Effector memory CD4-positive, alpha-beta T cell (primary cell): ENCODE data around the gene GLIS2.

Source experiments
- DNase-seq, 3 donors: peaks; one replicate each; pipeline ENCODE4 v3.0.0-alpha.2; 2020
- H3K27ac ChIP-seq: 2 replicates; pipeline ENCODE4 v1.7.0; 2013; ENCODE audit warnings: mild to moderate bottlenecking, low read length, moderate library complexity; ENCODE audit not compliant: insufficient read depth, poor library complexity, severe bottlenecking
- H3K27me3 ChIP-seq: replicated peaks from 2 replicates; pipeline ENCODE4 v1.7.0; 2013; ENCODE audit warnings: mild to moderate bottlenecking, low read length; ENCODE audit not compliant: insufficient read depth, control insufficient read depth, poor library complexity, severe bottlenecking
- H3K36me3 ChIP-seq: 2 replicates; pipeline ENCODE4 v1.7.0; 2013; ENCODE audit warnings: mild to moderate bottlenecking, low read length, moderate library complexity; ENCODE audit not compliant: control insufficient read depth, insufficient read depth
- H3K4me1 ChIP-seq: 2 replicates; pipeline ENCODE4 v1.7.0; 2013; ENCODE audit warnings: low read length, mild to moderate bottlenecking; ENCODE audit not compliant: control insufficient read depth, insufficient read depth, poor library complexity, severe bottlenecking
- H3K4me3 ChIP-seq: 2 replicates; pipeline ENCODE4 v1.7.0; 2013; ENCODE audit warnings: low read length, low read depth, mild to moderate bottlenecking; ENCODE audit not compliant: insufficient read depth, poor library complexity, severe bottlenecking
- H3K9me3 ChIP-seq: 2 replicates; pipeline ENCODE4 v1.7.0; 2013; ENCODE audit warnings: mild to moderate bottlenecking, low read length, moderate library complexity; ENCODE audit not compliant: control insufficient read depth

The GLIS2 gene

GRCh38 chr16:4280625-4281024 lies 35.2 kb upstream of the GLIS2 start:
- Histone ChIP-seq H3K4me3 (no peak overlapping the region), H3K27ac (no peak overlapping the region), H3K4me1 (no peaks in the 10 kb centered on the region), H3K27me3 (no peaks in the 10 kb centered on the region), H3K36me3 (no peaks in the 10 kb centered on the region), H3K9me3 (no peaks in the 10 kb centered on the region)
- no peak for DNase-seq

- Histone ChIP-seq H3K4me3 (no peak overlapping the region), H3K9me3 (no peaks in the 10 kb centered on the region), H3K27ac (no peak overlapping the region), H3K36me3 (no peaks in the 10 kb centered on the region), H3K4me1 (peaks cover 3% of the 10 kb centered on the region), H3K27me3 (no peaks in the 10 kb centered on the region)
- DNase-seq = no peak
Observed at GRCh38 chr16:4283441-4283840, 32.4 kb upstream of the GLIS2 start.

- Histone ChIP-seq H3K9me3 (no peaks in the 10 kb centered on the region), H3K4me1 (peaks cover 6% of the 10 kb centered on the region), H3K27ac (no peak overlapping the region), H3K4me3 (no peak overlapping the region), H3K36me3 (no peaks in the 10 kb centered on the region), H3K27me3 (no peaks in the 10 kb centered on the region)
- DNase-seq = no peak
Observed at GRCh38 chr16:4283939-4284338, 31.9 kb upstream of the GLIS2 start.

GRCh38 chr16:4285167-4285566 lies 30.7 kb upstream of the GLIS2 start:
- Histone ChIP-seq H3K36me3 (no peaks in the 10 kb centered on the region), H3K27me3 (no peaks in the 10 kb centered on the region), H3K4me1 (peaks cover 6% of the 10 kb centered on the region), H3K9me3 (no peaks in the 10 kb centered on the region), H3K4me3 (no peak overlapping the region), H3K27ac (no peak overlapping the region)
- no peak for DNase-seq

- H3K36me3 ChIP-seq = no peaks in the 10 kb centered on the region
- peaks cover 6% of the 10 kb centered on the region for H3K4me1 ChIP-seq
- no peaks in the 10 kb centered on the region for H3K9me3 ChIP-seq
- peak; percentile 53 to 70 (median 64) for DNase-seq
- H3K27me3 ChIP-seq = no peaks in the 10 kb centered on the region
- no peak overlapping the region for H3K4me3 ChIP-seq
- H3K27ac ChIP-seq = no peak overlapping the region
Observed at GRCh38 chr16:4288148-4288921, 27.5 kb upstream of the GLIS2 start.

GRCh38 chr16:4290236-4290830 lies 25.5 kb upstream of the GLIS2 start:
- Histone ChIP-seq H3K4me3 (no peak overlapping the region), H3K27ac (no peak overlapping the region), H3K9me3 (no peaks in the 10 kb centered on the region), H3K27me3 (no peaks in the 10 kb centered on the region), H3K36me3 (no peaks in the 10 kb centered on the region), H3K4me1 (peaks cover 6% of the 10 kb centered on the region)
- DNase-seq = no peak

- H3K36me3 ChIP-seq = no peaks in the 10 kb centered on the region
- H3K27ac ChIP-seq = no peak overlapping the region
- H3K9me3 ChIP-seq = no peaks in the 10 kb centered on the region
- H3K4me3 ChIP-seq = no peak overlapping the region
- no peak for DNase-seq
- peaks cover 6% of the 10 kb centered on the region for H3K4me1 ChIP-seq
- no peaks in the 10 kb centered on the region for H3K27me3 ChIP-seq
Observed at GRCh38 chr16:4291699-4292098, 24.2 kb upstream of the GLIS2 start.

- peaks cover 5% of the 10 kb centered on the region for H3K4me1 ChIP-seq
- H3K9me3 ChIP-seq = no peaks in the 10 kb centered on the region
- no peak overlapping the region for H3K4me3 ChIP-seq
- H3K27me3 ChIP-seq = no peaks in the 10 kb centered on the region
- DNase-seq = no peak
- H3K36me3 ChIP-seq = no peaks in the 10 kb centered on the region
- no peak overlapping the region for H3K27ac ChIP-seq
Observed at GRCh38 chr16:4293181-4293716, 22.6 kb upstream of the GLIS2 start.

- Histone ChIP-seq H3K4me3 (no peak overlapping the region), H3K4me1 (no peaks in the 10 kb centered on the region), H3K36me3 (no peaks in the 10 kb centered on the region), H3K27me3 (no peaks in the 10 kb centered on the region), H3K27ac (no peak overlapping the region), H3K9me3 (no peaks in the 10 kb centered on the region)
- no peak for DNase-seq
Observed at GRCh38 chr16:4293822-4294457, 21.9 kb upstream of the GLIS2 start.

- Histone ChIP-seq H3K9me3 (no peaks in the 10 kb centered on the region), H3K27me3 (no peaks in the 10 kb centered on the region), H3K4me1 (no peaks in the 10 kb centered on the region), H3K27ac (no peak overlapping the region), H3K4me3 (no peak overlapping the region), H3K36me3 (no peaks in the 10 kb centered on the region)
- DNase-seq = no peak
Observed at GRCh38 chr16:4295581-4295980, 20.3 kb upstream of the GLIS2 start.
